ENCODE results near the gene LMNTD1.
"Not testable (repeated sequence)": the region's sequence is repeated elsewhere in the genome, so short reads cannot be mapped to it uniquely, and the experiment has no call there.

The LMNTD1 gene

GRCh38 chr12:25426821-25427220 is 126.3 kb downstream of the LMNTD1 start:
- DNase-seq: not testable (repeated sequence)

Measured in bone marrow (tissue), 2 donors.